ENCODE measurements around the gene TTBK2. TPM values are rescaled to one million over a fixed set of nuclear protein-coding genes. Genes with fewer than 3 reads are reported as not detected.
"Not testable (repeated sequence)": the region's sequence is repeated elsewhere in the genome, so short reads cannot be mapped to it uniquely, and the experiment has no call there.

TTBK2 gene
- total RNA-seq, 1 experiment from 2014 or later = 11.1 TPM

DNA sequence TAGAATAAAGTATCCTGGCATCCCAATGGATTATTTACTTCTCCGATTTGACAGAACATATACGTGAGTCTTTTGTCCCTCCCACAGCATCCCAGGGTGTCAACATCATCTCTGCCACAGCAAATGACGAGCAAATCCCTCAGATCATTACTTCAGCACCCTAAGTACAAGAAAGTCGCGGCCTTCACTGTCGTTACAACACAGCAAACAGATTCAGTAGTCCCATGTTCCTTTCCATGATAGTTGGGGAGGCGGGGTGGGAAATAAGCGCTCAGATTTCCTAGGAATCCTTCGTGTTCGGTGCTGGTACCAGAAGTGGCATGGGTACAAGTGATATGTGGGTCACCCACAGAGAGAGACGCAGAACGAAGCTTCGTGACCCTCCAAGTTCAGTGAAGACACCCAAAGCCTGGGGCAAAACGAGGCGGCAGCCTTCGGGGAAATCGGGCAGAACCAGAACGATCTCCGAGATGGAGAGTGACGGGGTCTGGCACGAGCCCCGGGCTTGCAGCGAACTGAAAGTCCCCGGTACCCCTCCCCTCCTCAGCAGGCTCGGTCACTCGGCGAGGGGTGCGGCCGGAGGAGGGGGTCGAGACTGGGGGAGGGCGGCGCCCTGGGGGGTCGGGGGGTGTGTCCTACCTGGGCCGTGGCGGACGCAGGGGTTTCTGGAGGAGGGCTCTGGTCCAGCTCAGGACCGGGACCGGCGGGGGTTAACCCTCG is 619 bp downstream of the TTBK2 start:
- no peaks in the 10 kb centered on the region for H3K9me3 ChIP-seq (replicated peaks)
- H3K27me3 ChIP-seq = no peaks in the 10 kb centered on the region
- H3K4me1 ChIP-seq = peaks cover 2% of the 10 kb centered on the region; the same call in 1 of the 2 replicates
- peak; percentile 35 to 53 for DNase-seq
- H3K36me3 ChIP-seq = no peaks in the 10 kb centered on the region
- peak overlapping the region; percentile 85 for H3K4me3 ChIP-seq
- H3K27ac ChIP-seq = no peak overlapping the region; the same call in 1 of the 2 replicates

DNA sequence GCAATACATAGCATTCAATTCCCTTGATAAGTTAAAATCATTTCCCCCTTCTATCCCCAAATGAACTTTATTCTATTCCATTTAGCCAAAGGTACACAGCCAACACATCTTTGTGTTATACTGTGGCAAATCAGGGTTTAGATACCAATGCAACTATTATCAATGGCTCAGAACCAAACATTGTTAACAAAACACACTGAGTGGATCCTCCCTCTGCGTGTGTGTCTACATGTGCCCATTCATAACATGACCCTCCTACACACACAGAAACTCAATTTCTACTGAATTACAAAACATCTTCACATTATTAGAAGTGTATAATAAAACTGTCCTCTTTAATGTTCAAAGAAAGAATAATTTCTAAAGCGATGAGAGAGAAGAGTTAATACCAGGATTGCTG is 1.3 kb downstream of the TTBK2 start:
- Histone ChIP-seq H3K4me1 (peaks cover 2% of the 10 kb centered on the region; the same call in 1 of the 2 replicates), H3K27ac (no peak overlapping the region)
- DNase-seq = peak in 1 of 2 experiments; percentile 14

DNA sequence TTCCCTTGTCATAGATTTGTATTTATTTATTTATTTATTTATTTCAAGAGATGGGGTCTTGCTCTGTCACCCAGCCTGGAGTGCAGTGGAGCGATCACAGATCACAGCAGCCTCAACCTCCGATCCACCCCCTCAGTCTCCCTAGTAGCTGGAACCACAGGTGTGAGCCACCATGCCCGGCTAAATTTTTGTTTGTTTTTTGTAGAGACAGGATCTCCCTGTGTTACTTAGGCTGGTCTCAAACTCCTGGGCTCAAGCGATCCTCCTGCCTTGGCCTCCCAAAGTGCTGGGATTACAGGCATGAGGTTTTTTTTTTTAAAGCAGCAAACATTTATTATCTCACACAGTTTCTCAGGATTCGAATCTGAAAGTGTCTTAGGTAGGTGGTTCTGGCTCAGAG is 2.5 kb downstream of the TTBK2 start:
- no peak overlapping the region for H3K27ac ChIP-seq
- DNase-seq = no peak
- H3K36me3 ChIP-seq = no peaks in the 10 kb centered on the region
- H3K9me3 ChIP-seq (replicated peaks) = no peaks in the 10 kb centered on the region
- H3K4me1 ChIP-seq = peaks cover 2% of the 10 kb centered on the region; the same call in 1 of the 2 replicates
- no peaks in the 10 kb centered on the region for H3K27me3 ChIP-seq
- H3K4me3 ChIP-seq = no peak overlapping the region

More for the DNA sequence above, 1.3 kb downstream of the TTBK2 start:
- peak overlapping the region; percentile 85 for H3K4me3 ChIP-seq
- no peaks in the 10 kb centered on the region for H3K27me3 ChIP-seq
- no peaks in the 10 kb centered on the region for H3K9me3 ChIP-seq (replicated peaks)
- no peaks in the 10 kb centered on the region for H3K36me3 ChIP-seq

DNA sequence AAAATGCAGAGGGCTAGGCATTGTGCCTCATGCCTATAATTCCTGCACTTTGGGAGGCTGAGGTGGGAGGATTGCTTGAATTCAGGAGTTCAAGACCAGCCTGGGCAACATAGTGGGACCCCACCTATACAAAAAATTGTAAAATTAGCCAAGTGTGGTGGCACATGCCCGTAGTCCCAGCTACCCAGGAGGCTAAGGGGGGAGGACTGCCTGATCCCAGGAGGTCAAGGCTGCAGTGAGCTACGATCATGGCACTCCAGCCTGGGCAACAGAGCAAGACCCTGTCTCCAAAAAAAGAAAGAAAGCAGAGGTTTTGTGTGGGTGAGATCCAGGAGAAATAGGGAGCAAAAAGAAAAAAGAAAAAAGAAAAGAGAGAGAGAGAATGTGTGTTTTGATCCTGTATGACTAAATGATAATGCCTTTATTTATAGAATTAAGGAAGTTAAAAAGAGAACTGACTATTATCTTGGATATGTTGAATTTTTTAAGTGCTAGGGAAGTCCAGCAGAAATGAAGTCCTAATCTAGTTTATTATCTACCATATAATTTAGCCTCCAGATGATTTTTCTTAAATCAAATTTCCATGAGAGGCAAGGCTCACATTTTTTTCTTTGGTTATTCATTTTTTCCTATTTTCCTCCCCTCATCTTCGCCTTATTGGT is 4.8 kb downstream of the TTBK2 start:
- no peaks in the 10 kb centered on the region for H3K9me3 ChIP-seq (replicated peaks)
- H3K4me1 ChIP-seq = peaks cover 2% of the 10 kb centered on the region; the same call in 1 of the 2 replicates
- H3K4me3 ChIP-seq = no peak overlapping the region
- H3K27ac ChIP-seq = no peak overlapping the region
- no peaks in the 10 kb centered on the region for H3K27me3 ChIP-seq
- no peaks in the 10 kb centered on the region for H3K36me3 ChIP-seq
- DNase-seq = no peak

DNA sequence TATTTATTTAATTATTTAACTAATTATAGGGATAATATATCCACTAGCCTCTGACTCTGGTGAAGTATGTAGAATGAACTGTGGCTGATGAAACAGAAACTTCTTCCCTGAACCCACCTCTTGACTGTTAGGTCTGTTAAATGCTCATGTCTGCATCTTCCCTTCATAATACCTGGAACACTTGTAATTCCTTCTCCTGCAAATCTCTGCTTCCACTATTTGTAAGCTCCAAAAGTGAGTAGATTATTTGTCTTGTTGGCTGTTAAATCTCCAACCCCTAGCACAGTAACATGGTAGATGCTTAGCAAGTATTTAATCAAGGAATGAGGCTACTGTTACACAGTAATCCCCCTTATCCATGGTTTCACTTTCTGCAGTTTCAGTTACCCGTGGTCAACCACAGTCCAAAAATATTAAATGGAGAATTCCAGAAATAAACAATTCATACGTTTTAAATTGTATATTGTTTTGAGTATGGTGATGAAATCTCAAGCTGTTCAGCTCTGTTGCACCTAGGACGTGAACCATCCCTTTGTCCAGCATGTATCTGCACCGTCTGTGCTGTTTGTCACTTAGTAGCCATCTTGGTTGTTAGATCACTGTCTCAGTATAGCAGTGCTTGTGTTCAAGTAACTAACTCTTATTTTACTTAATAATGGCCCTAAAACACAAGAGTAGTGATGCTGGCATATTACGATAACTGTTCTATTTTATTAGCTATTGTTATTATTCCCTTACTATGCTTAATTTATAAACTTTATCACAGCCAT is 5.7 kb downstream of the TTBK2 start:
- Histone ChIP-seq H3K4me3 (peak overlapping the region; percentile 34), H3K4me1 (peaks cover 2% of the 10 kb centered on the region; the same call in 1 of the 2 replicates)
- peak in 1 of 2 experiments; percentile 36 for DNase-seq

DNA sequence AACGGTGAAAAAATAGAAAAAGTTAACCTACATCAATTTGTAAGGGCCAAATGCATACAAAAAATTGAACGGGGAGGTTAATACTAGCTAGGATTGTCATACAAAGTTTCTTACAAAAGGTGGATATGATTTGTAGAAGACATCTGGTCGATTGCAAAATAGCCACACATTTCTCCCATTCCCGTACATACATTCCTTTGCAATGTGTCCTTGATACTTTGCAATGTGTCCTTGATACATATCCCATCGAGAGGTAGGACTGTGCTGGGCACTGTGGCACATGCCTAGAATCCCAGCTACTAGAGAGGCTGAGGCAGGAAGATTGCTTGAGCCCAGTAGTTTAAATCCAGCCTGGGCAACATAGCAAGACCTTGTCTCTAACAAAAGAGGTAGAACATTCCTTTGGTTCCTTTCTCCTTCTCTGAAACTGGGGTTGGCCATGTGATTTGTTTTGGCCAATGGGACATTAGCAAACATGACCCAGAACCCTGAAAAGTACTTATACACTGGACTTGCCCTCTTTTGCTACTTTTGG is 9.5 kb downstream of the TTBK2 start:
- no peaks in the 10 kb centered on the region for H3K4me1 ChIP-seq
- H3K9me3 ChIP-seq (replicated peaks) = no peaks in the 10 kb centered on the region
- H3K36me3 ChIP-seq = no peaks in the 10 kb centered on the region
- H3K4me3 ChIP-seq = no peak overlapping the region
- H3K27me3 ChIP-seq = no peaks in the 10 kb centered on the region
- no peak overlapping the region for H3K27ac ChIP-seq
- DNase-seq = no peak

More for the DNA sequence above, 5.7 kb downstream of the TTBK2 start:
- H3K9me3 ChIP-seq (replicated peaks) = no peaks in the 10 kb centered on the region
- H3K27me3 ChIP-seq = no peaks in the 10 kb centered on the region
- H3K36me3 ChIP-seq = no peaks in the 10 kb centered on the region
- no peak overlapping the region for H3K27ac ChIP-seq

DNA sequence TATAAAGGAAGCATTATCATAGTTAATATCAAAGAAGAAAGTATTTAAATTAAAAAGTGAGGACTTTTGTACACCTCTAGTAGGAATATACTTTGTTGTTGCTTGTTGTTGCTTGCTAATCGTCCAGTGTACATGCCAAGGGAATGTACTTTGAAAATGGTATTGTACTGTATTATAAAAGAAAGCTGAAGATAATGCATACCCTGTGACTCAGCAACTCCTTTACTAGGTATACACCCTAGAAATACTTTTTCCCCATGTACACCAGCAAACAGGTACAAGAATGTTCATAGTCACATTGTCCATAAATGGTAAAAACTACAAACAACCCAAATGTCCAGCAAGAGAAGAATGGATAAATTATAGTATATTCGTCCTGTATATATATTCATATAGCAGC is 12.0 kb downstream of the TTBK2 start:
- H3K4me1 ChIP-seq = no peaks in the 10 kb centered on the region
- H3K27ac ChIP-seq = no peak overlapping the region
- no peak overlapping the region for H3K4me3 ChIP-seq
- DNase-seq = no peak
- no peaks in the 10 kb centered on the region for H3K27me3 ChIP-seq
- H3K9me3 ChIP-seq (replicated peaks) = no peaks in the 10 kb centered on the region
- no peaks in the 10 kb centered on the region for H3K36me3 ChIP-seq

DNA sequence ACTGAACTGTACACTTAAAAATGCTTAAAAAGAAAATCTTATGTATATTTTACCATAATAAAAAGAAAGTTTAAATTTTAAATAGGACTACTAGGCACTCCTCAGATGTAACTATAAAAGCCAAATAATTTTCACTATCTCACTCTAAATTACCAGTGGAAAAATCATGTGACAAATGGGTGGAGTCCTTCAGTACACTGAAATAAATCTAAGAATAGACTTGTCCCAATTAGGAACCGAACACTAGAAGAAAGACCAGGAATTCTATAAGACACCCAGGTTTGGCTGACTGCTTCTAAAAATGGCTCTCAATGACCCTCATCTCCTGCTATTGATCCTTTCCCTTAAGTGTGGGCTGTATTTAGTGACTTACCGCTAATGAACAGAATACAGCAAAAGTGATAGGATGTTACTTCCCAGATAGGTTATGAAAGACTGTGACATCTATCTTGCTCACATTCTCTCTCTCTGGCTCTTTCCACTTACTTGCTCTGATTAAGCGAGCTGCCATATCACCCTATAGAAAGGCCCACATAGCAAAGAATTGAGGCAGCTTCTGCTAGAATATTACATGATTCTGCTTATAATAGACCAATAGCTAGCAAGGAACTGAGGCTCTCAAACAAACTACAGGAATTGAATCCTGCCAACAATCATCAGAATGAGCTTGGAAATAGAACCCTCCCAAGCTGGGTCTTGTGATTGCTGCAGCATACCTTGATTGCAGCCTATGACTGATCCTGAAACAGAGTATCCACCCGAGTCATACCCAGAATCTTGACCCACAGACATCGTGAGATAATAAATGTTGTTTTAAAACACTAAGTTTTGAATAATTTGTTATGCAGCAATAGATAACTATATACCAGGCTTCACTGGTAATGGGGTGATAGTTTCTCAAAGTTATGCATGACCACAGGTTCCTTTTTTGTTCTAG is 16.9 kb downstream of the TTBK2 start:
- Histone ChIP-seq H3K27ac (no peak overlapping the region), H3K27me3 (no peaks in the 10 kb centered on the region), H3K4me1 (no peaks in the 10 kb centered on the region), H3K4me3 (no peak overlapping the region), H3K9me3 (replicated peaks) (no peaks in the 10 kb centered on the region), H3K36me3 (no peaks in the 10 kb centered on the region)
- DNase-seq = no peak

DNA sequence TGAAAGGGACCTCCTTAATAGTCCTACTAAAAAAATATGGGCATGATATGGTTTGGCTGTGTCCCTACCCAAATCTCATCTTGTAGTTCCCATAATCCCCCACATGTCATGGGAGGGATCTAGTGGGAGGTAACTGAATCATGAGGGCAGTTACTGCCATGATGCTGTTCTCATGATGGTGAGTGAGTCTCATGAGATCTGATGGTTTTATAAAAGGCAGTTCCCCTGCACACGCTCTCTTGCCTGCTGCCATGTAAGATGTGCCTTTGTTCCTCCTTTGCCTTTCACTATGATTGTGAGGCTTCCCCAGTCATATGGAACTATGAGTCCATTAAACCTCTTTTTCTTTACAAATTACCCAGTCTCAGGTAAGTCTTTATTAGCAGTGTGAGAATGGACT is 26.7 kb downstream of the TTBK2 start:
- not testable (repeated sequence) for H3K4me1 ChIP-seq; DNase-seq; H3K4me3 ChIP-seq; H3K27ac ChIP-seq; H3K36me3 ChIP-seq; H3K27me3 ChIP-seq; H3K9me3 ChIP-seq (replicated peaks)

DNA sequence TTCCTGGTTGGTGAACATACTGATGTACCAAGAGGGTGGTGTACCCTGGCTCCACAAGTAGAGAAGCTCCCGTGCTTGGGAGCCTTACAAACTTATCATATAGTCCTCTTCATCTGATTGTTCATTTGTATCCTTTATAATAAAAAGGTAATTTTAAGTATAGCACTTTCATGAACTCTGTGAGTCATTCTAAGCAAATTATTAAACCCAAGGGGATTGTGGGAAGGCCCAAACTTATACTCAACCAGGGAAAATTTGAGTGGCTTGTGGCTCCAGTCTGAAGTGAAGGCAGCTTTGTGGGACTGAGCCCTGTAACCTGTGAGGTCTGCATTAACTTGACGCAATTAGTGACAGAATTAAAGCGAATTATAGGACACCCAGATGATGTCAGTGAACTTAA is 29.0 kb downstream of the TTBK2 start:
- no peaks in the 10 kb centered on the region for H3K9me3 ChIP-seq (replicated peaks)
- H3K27me3 ChIP-seq = no peaks in the 10 kb centered on the region
- DNase-seq = no peak
- no peak overlapping the region for H3K27ac ChIP-seq
- no peaks in the 10 kb centered on the region for H3K36me3 ChIP-seq
- H3K4me3 ChIP-seq = no peak overlapping the region
- no peaks in the 10 kb centered on the region for H3K4me1 ChIP-seq

DNA sequence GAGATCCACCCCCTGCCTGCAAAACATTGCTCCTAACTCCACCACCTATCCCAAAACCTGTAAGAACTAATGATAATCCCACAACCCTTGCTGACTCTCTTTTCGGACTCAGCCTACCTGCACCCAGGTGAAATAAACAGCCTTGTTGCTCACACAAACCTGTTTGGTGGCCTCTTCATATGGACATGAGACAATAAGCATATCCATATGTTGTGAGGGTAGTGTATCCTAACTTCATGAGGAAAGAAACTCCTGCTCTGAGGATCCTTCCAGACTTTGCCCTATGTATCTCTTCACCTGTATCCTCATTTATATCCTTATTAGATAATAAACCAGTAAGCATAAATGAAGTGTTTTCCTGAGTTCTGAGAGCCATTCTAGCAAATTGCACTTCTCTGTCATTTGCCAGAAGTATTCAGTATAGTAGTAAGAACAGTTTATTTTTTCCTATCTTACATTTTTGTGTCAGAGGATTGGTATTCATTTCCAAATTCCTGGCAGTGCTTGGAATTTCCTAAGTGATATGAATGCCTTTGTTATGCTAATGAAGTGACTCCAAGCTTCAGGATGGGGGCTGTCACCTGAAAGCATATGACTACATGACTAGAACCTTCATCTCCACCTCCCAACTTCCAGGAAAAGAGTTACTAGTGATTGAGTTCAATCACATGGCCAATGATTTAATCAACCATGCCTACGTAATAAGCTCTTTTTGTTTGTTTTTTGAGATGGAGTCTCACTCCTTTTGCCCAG is 30.2 kb downstream of the TTBK2 start:
- H3K9me3 ChIP-seq (replicated peaks) = no peaks in the 10 kb centered on the region
- no peak overlapping the region for H3K27ac ChIP-seq
- no peaks in the 10 kb centered on the region for H3K36me3 ChIP-seq
- no peaks in the 10 kb centered on the region for H3K4me1 ChIP-seq
- no peaks in the 10 kb centered on the region for H3K27me3 ChIP-seq
- H3K4me3 ChIP-seq = no peak overlapping the region
- no peak for DNase-seq

DNA sequence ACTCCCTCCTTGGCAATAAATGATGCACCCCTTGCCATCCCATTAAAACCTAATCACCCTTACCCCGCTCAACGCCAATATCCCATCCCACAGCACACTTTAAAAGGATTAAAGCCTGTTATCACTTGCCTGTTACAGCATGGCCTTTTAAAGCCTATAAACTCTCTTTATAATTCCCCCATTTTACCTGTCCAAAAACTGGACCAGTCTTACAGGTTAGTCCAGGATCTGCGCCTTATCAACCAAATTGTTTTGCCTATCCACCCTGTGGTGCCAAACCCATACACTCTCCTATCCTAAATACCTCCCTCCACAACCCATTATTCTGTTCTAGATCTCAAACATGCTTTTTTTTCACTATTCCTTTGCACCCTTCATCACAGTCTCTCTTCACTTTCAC is 33.2 kb downstream of the TTBK2 start:
- not testable (repeated sequence) for H3K27me3 ChIP-seq; H3K4me3 ChIP-seq; H3K36me3 ChIP-seq; H3K27ac ChIP-seq; H3K4me1 ChIP-seq; H3K9me3 ChIP-seq (replicated peaks); DNase-seq

DNA sequence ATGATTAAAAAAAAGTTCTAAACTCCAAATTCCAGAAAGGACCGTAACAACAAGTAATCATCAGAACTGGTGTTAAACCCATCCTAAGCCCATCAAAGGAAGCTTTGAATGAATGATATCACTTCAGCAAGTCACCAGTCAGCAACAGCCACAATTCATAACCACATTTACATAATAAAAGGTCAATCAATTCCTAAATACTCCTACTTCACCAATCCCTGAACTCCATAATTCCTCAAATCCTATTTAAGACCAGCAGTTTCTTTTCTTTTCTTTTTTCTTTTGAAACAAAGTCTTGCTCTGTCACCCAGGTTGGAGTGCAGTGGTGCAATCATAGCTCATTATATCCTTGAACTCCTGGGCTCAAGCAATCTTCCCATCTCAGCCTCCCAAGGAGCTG is 40.5 kb downstream of the TTBK2 start:
- Histone ChIP-seq H3K36me3 (0 out of 2 replicates have a peak, but pooled peaks cover 2% of the 10 kb centered on the region), H3K4me3 (no peak overlapping the region), H3K27ac (no peak overlapping the region), H3K4me1 (no peaks in the 10 kb centered on the region), H3K27me3 (no peaks in the 10 kb centered on the region), H3K9me3 (replicated peaks) (peaks cover 4% of the 10 kb centered on the region; the same call in 1 of the 2 replicates)
- no peak for DNase-seq
